ENCODE data around the gene LIPG. TPM values are rescaled to one million over a fixed set of nuclear protein-coding genes. Genes with fewer than 3 reads are reported as not detected.

LIPG gene
- total and polyA plus RNA-seq, 2 of the 13 experiments (the other 11 are each of a cell fraction or from before 2014, with no cell fraction given) = 0.96 to 10.8 TPM

DNA sequence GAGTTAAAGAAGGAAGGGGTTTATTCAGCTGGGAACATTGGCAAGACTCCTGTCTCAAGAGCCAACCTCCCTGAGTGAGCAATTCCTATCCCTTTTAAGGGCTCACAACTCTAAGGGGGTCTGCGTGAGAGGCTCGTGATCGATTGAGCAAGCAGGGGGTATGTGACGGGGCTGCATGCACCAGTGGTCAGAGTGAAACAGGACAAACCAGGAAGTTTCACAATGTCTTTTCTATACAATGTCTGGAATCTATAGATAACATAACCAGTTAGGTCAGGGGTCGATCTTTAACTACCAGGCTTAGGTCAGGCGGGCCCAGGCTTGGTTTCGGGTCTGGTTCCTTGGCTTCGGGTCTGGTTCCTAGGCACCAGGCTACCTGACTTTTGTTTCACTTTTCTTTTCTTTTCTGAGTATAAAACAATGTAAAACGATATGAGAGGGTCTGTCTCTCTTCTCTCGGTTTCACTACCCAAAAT lies 30.1 kb upstream of the LIPG start (continued):
- TF ChIP-seq, protein P1, sequence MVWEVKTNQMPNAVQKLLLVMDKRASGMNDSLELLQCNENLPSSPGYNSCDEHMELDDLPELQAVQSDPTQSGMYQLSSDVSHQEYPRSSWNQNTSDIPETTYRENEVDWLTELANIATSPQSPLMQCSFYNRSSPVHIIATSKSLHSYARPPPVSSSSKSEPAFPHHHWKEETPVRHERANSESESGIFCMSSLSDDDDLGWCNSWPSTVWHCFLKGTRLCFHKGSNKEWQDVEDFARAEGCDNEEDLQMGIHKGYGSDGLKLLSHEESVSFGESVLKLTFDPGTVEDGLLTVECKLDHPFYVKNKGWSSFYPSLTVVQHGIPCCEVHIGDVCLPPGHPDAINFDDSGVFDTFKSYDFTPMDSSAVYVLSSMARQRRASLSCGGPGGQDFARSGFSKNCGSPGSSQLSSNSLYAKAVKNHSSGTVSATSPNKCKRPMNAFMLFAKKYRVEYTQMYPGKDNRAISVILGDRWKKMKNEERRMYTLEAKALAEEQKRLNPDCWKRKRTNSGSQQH (CRISPR knock-in tag; IDR thresholded peaks at IDR 0.05; ENCODE audit: low read depth) = no peak
- TF ChIP-seq RXRB (CRISPR knock-in tag; IDR thresholded peaks at IDR 0.05; ENCODE audit: borderline replicate concordance) = 0 out of 2 replicates have a peak, but pooled peaks have one; percentile 26
- TF ChIP-seq SOX5 (CRISPR knock-in tag; IDR thresholded peaks at IDR 0.05; ENCODE audit: borderline replicate concordance) = 0 out of 2 replicates have a peak, but pooled peaks have one; percentile 16
- TF ChIP-seq PPARG (CRISPR knock-in tag; conservative IDR thresholded peaks at IDR 0.05) = 0 out of 2 replicates have a peak, but pooled peaks have one; percentile 13
- TF ChIP-seq MED1 (CRISPR knock-in tag; IDR thresholded peaks at IDR 0.05) = 0 out of 2 replicates have a peak, but pooled peaks have one; percentile 23
- TF ChIP-seq, protein P2, sequence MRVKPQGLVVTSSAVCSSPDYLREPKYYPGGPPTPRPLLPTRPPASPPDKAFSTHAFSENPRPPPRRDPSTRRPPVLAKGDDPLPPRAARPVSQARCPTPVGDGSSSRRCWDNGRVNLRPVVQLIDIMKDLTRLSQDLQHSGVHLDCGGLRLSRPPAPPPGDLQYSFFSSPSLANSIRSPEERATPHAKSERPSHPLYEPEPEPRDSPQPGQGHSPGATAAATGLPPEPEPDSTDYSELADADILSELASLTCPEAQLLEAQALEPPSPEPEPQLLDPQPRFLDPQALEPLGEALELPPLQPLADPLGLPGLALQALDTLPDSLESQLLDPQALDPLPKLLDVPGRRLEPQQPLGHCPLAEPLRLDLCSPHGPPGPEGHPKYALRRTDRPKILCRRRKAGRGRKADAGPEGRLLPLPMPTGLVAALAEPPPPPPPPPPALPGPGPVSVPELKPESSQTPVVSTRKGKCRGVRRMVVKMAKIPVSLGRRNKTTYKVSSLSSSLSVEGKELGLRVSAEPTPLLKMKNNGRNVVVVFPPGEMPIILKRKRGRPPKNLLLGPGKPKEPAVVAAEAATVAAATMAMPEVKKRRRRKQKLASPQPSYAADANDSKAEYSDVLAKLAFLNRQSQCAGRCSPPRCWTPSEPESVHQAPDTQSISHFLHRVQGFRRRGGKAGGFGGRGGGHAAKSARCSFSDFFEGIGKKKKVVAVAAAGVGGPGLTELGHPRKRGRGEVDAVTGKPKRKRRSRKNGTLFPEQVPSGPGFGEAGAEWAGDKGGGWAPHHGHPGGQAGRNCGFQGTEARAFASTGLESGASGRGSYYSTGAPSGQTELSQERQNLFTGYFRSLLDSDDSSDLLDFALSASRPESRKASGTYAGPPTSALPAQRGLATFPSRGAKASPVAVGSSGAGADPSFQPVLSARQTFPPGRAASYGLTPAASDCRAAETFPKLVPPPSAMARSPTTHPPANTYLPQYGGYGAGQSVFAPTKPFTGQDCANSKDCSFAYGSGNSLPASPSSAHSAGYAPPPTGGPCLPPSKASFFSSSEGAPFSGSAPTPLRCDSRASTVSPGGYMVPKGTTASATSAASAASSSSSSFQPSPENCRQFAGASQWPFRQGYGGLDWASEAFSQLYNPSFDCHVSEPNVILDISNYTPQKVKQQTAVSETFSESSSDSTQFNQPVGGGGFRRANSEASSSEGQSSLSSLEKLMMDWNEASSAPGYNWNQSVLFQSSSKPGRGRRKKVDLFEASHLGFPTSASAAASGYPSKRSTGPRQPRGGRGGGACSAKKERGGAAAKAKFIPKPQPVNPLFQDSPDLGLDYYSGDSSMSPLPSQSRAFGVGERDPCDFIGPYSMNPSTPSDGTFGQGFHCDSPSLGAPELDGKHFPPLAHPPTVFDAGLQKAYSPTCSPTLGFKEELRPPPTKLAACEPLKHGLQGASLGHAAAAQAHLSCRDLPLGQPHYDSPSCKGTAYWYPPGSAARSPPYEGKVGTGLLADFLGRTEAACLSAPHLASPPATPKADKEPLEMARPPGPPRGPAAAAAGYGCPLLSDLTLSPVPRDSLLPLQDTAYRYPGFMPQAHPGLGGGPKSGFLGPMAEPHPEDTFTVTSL (CRISPR knock-in tag; IDR thresholded peaks at IDR 0.05; ENCODE audit: borderline replicate concordance) = no peak
- 0 out of 2 replicates have a peak, but pooled peaks have one; percentile 22 for TF ChIP-seq POGZ (CRISPR knock-in tag; IDR thresholded peaks at IDR 0.05)
- peak; percentile 67; the same call in 1 of the 2 replicates for TF ChIP-seq ZBTB7A (CRISPR knock-in tag; IDR thresholded peaks at IDR 0.05)
- no peak for TF ChIP-seq ZNF746 (CRISPR knock-in tag; IDR thresholded peaks at IDR 0.05)
- TF ChIP-seq SALL1 (CRISPR knock-in tag; IDR thresholded peaks at IDR 0.05) = peak; percentile 61
- TF ChIP-seq ZBTB20 (CRISPR knock-in tag; IDR thresholded peaks at IDR 0.05; ENCODE audit: borderline replicate concordance, low read depth) = peak; percentile 98; the same call in 1 of the 2 replicates
- TF ChIP-seq ZNF564 (CRISPR knock-in tag; IDR thresholded peaks at IDR 0.05) = no peak
- TF ChIP-seq, protein P3, sequence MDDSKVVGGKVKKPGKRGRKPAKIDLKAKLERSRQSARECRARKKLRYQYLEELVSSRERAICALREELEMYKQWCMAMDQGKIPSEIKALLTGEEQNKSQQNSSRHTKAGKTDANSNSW (CRISPR knock-in tag; IDR thresholded peaks at IDR 0.05; ENCODE audit: borderline replicate concordance) = no peak
- no peak for TF ChIP-seq SOX6 (IDR thresholded peaks at IDR 0.05)
- TF ChIP-seq SOX6 (CRISPR knock-in tag; IDR thresholded peaks at IDR 0.05) = peak; percentile 69
- TF ChIP-seq MIXL1 (CRISPR knock-in tag; IDR thresholded peaks at IDR 0.05) = no peak
- TF ChIP-seq NR2F6 (IDR thresholded peaks at IDR 0.05) = 0 out of 2 replicates have a peak, but pooled peaks have one; percentile 11
- 0 out of 2 replicates have a peak, but pooled peaks have one; percentile 37 for TF ChIP-seq NR2F6 (CRISPR knock-in tag; IDR thresholded peaks at IDR 0.05)
- TF ChIP-seq, protein P4, sequence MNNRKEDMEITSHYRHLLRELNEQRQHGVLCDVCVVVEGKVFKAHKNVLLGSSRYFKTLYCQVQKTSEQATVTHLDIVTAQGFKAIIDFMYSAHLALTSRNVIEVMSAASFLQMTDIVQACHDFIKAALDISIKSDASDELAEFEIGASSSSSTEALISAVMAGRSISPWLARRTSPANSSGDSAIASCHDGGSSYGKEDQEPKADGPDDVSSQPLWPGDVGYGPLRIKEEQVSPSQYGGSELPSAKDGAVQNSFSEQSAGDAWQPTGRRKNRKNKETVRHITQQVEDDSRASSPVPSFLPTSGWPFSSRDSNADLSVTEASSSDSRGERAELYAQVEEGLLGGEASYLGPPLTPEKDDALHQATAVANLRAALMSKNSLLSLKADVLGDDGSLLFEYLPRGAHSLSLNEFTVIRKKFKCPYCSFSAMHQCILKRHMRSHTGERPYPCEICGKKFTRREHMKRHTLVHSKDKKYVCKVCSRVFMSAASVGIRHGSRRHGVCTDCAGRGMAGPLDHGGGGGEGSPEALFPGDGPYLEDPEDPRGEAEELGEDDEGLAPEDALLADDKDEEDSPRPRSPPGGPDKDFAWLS (CRISPR knock-in tag; IDR thresholded peaks at IDR 0.05; ENCODE audit: borderline replicate concordance) = no peak
- TF ChIP-seq TEAD3 (CRISPR knock-in tag; optimal IDR thresholded peaks at IDR 0.05; ENCODE audit: borderline replicate concordance) = peak; percentile 50
- TF ChIP-seq ZNF614 (CRISPR knock-in tag; IDR thresholded peaks at IDR 0.05; ENCODE audit: borderline replicate concordance) = no peak
- TF ChIP-seq, protein P5, sequence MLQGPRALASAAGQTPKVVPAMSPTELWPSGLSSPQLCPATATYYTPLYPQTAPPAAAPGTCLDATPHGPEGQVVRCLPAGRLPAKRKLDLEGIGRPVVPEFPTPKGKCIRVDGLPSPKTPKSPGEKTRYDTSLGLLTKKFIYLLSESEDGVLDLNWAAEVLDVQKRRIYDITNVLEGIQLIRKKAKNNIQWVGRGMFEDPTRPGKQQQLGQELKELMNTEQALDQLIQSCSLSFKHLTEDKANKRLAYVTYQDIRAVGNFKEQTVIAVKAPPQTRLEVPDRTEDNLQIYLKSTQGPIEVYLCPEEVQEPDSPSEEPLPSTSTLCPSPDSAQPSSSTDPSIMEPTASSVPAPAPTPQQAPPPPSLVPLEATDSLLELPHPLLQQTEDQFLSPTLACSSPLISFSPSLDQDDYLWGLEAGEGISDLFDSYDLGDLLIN (CRISPR knock-in tag; IDR thresholded peaks at IDR 0.05; ENCODE audit: borderline replicate concordance) = no peak
